ENCODE measurements around the gene TIGD3. TPM values are rescaled to one million over a fixed set of nuclear protein-coding genes. Genes with fewer than 3 reads are reported as not detected.
A peak's percentile ranks its signal among the peaks of the same experiment; 100 is the strongest.

TIGD3 gene
- total RNA-seq, 1 donor from 2014 or later = 0.26 TPM

- H3K36me3 ChIP-seq (ENCODE audit: control insufficient read depth, insufficient read depth, low read length) = peaks cover 6% of the 10 kb centered on the region
- H3K27me3 ChIP-seq (ENCODE audit: control insufficient read depth, insufficient read depth, low read length) = peaks cover 6% of the 10 kb centered on the region
- TF ChIP-seq CTCF (IDR thresholded peaks at IDR 0.05; ENCODE audit: insufficient read depth, low read length, severe bottlenecking) = no peak
- no peak for FAIRE-seq
- H3K4me3 ChIP-seq (ENCODE audit: low read depth, low read length) = peak overlapping the region; percentile 47
- peak; percentile 26 for DNase-seq (ENCODE audit: low read depth)
Observed at GRCh38 chr11:65355776-65356393, 1.3 kb downstream of the TIGD3 start.

GRCh38 chr11:65356394-65356972, 1.9 kb downstream of the TIGD3 start:
- no peak for TF ChIP-seq CTCF (IDR thresholded peaks at IDR 0.05; ENCODE audit: insufficient read depth, low read length, severe bottlenecking)
- Histone ChIP-seq H3K36me3 (ENCODE audit: control insufficient read depth, insufficient read depth, low read length) (peaks cover 6% of the 10 kb centered on the region), H3K27me3 (ENCODE audit: control insufficient read depth, insufficient read depth, low read length) (peaks cover 6% of the 10 kb centered on the region), H3K4me3 (ENCODE audit: low read depth, low read length) (no peak overlapping the region)
- DNase-seq (ENCODE audit: low read depth) = no peak
- FAIRE-seq = no peak

GRCh38 chr11:65357856-65358356, 3.4 kb downstream of the TIGD3 start:
- Histone ChIP-seq H3K36me3 (ENCODE audit: control insufficient read depth, insufficient read depth, low read length) (no peaks in the 10 kb centered on the region), H3K27me3 (ENCODE audit: control insufficient read depth, insufficient read depth, low read length) (peaks cover 6% of the 10 kb centered on the region), H3K4me3 (ENCODE audit: low read depth, low read length) (no peak overlapping the region)
- no peak for TF ChIP-seq CTCF (IDR thresholded peaks at IDR 0.05; ENCODE audit: insufficient read depth, low read length, severe bottlenecking)
- DNase-seq (ENCODE audit: low read depth) (no peak), FAIRE-seq (no peak)

- no peaks in the 10 kb centered on the region for H3K27me3 ChIP-seq (ENCODE audit: control insufficient read depth, insufficient read depth, low read length)
- no peak for FAIRE-seq
- H3K4me3 ChIP-seq (ENCODE audit: low read depth, low read length) = no peak overlapping the region
- DNase-seq (ENCODE audit: low read depth) = no peak
- no peak for TF ChIP-seq CTCF (IDR thresholded peaks at IDR 0.05; ENCODE audit: insufficient read depth, low read length, severe bottlenecking)
- no peaks in the 10 kb centered on the region for H3K36me3 ChIP-seq (ENCODE audit: control insufficient read depth, insufficient read depth, low read length)
Observed at GRCh38 chr11:65362320-65362931, 7.9 kb downstream of the TIGD3 start.

GRCh38 chr11:65362966-65363365, 8.4 kb downstream of the TIGD3 start:
- TF ChIP-seq CTCF (IDR thresholded peaks at IDR 0.05; ENCODE audit: insufficient read depth, low read length, severe bottlenecking) = no peak
- no peak for FAIRE-seq

More at GRCh38 chr11:65362966-65363365, 8.4 kb downstream of the TIGD3 start:
- Histone ChIP-seq H3K36me3 (ENCODE audit: control insufficient read depth, insufficient read depth, low read length) (no peaks in the 10 kb centered on the region), H3K4me3 (ENCODE audit: low read depth, low read length) (no peak overlapping the region), H3K27me3 (ENCODE audit: control insufficient read depth, insufficient read depth, low read length) (no peaks in the 10 kb centered on the region)
- DNase-seq (ENCODE audit: low read depth) = no peak
